ENCODE measurements around the gene NPAS3.

GRCh38 chr14:33477797-33478196 lies 539.1 kb downstream of the NPAS3 start:
- TF ChIP-seq EZH2phosphoT487 (IDR thresholded peaks at IDR 0.05; ENCODE audit: borderline replicate concordance): no peak
- TF ChIP-seq, protein P1, sequence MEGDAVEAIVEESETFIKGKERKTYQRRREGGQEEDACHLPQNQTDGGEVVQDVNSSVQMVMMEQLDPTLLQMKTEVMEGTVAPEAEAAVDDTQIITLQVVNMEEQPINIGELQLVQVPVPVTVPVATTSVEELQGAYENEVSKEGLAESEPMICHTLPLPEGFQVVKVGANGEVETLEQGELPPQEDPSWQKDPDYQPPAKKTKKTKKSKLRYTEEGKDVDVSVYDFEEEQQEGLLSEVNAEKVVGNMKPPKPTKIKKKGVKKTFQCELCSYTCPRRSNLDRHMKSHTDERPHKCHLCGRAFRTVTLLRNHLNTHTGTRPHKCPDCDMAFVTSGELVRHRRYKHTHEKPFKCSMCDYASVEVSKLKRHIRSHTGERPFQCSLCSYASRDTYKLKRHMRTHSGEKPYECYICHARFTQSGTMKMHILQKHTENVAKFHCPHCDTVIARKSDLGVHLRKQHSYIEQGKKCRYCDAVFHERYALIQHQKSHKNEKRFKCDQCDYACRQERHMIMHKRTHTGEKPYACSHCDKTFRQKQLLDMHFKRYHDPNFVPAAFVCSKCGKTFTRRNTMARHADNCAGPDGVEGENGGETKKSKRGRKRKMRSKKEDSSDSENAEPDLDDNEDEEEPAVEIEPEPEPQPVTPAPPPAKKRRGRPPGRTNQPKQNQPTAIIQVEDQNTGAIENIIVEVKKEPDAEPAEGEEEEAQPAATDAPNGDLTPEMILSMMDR (conservative IDR thresholded peaks at IDR 0.05; ENCODE audit: low read length): no peak

Data from Loucy (cell line).